Sigmoid colon (tissue), 4 donors: ENCODE measurements around the gene TMEM141.

Source experiments
- POLR2A ChIP-seq, 2 donors: fragments of 450-650 bp; IDR thresholded peaks; one replicate each; pipeline ENCODE4 v1.6.1; 2016; ENCODE audit warnings: antibody characterized with exemption in 2 of 2, mild to moderate bottlenecking in 2 of 2, moderate library complexity in 2 of 2
- POLR2AphosphoS5 ChIP-seq, 4 donors: sonication (generic); formaldehyde crosslinking; IDR thresholded peaks; one replicate each; pipeline ENCODE4 v1.6.1; 2017; ENCODE audit warnings: antibody characterized with exemption in 4 of 4
- TF ChIP-seq, protein P1 (sequence below), 4 experiments: fragments of 450-650 bp in 3 of 4; fragments of 200-600 bp in 1 of 4; IDR thresholded peaks; one replicate each; pipeline ENCODE4 v1.5.1; 2016 to 2019; ENCODE audit warnings: antibody characterized with exemption in 4 of 4, mild to moderate bottlenecking in 3 of 4, moderate library complexity in 2 of 4

DNA sequence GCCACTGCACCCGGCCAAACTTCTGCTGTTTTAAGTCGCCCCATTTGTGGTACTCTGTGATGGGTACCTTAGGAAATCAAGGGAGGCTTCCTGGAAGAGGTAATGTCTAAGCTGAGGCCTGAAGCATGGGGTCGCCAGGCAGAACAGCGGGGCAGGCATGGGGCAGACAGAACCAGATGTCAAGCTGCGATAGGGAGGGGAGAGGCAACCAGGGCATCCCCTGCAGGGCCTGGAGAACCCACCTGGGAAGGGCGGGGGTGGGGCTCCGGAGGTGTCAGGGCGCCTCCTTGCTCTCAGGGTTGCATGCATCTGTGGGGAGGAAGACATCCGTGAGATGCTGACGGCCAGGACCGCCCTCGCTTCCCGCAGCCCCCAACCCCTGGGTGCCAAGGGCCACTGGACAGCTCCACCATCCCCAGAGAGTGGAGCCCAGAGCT, 29.6 kb upstream of the TMEM141 start:
- TF ChIP-seq, protein P1, sequence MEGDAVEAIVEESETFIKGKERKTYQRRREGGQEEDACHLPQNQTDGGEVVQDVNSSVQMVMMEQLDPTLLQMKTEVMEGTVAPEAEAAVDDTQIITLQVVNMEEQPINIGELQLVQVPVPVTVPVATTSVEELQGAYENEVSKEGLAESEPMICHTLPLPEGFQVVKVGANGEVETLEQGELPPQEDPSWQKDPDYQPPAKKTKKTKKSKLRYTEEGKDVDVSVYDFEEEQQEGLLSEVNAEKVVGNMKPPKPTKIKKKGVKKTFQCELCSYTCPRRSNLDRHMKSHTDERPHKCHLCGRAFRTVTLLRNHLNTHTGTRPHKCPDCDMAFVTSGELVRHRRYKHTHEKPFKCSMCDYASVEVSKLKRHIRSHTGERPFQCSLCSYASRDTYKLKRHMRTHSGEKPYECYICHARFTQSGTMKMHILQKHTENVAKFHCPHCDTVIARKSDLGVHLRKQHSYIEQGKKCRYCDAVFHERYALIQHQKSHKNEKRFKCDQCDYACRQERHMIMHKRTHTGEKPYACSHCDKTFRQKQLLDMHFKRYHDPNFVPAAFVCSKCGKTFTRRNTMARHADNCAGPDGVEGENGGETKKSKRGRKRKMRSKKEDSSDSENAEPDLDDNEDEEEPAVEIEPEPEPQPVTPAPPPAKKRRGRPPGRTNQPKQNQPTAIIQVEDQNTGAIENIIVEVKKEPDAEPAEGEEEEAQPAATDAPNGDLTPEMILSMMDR (IDR thresholded peaks at IDR 0.05): no peak
- TF ChIP-seq POLR2A (IDR thresholded peaks at IDR 0.05) (no peak), POLR2AphosphoS5 (IDR thresholded peaks at IDR 0.05) (no peak)
